ENCODE measurements around the gene STK32C.

DNA sequence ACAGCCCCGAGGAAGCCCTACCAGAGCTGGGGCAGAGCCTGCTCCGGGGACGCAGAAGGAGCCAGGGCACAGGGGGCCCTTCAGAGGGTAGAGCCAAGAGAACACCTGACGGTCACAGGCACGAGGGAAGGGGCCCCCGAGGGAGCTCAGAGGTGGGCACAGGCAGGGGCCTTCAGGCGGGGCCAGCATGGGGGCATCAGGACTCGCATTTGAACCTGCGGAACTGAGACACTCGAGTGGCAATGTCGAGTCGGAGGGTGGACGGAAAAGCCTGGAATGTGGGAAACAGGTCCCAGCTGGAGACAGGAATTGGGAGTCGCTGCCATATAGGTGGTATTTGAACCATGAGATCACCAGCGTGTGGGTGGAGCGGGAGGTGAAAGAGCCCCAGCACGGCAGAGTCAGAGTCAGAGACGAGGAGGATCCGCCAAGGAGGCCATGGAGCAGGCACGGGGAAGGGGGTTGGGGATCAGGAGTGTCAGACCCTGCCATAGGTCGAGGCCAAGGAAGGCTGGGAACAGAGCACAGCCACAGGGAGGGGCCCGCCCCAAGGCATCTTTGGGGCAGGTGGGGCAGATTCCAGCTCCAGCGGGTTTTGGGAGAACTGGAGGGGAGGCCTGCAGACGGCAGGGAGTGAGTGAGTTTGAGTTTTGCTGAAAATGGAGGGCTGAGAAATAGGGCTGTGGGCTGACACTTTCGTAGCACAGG lies 13.8 kb downstream of the STK32C start:
- TF ChIP-seq GLIS3 (CRISPR knock-in tag; IDR thresholded peaks at IDR 0.05) (no peak), ZNF70 (CRISPR knock-in tag; IDR thresholded peaks at IDR 0.05) (no peak), SNAI2 (CRISPR knock-in tag; IDR thresholded peaks at IDR 0.05) (no peak), ARNTL (CRISPR knock-in tag; IDR thresholded peaks at IDR 0.05; ENCODE audit: borderline replicate concordance, low read depth) (no peak), CSRNP3 (CRISPR knock-in tag; IDR thresholded peaks at IDR 0.05) (no peak), OSR1 (CRISPR knock-in tag; IDR thresholded peaks at IDR 0.05) (no peak), PATZ1 (CRISPR knock-in tag; IDR thresholded peaks at IDR 0.05; ENCODE audit: borderline replicate concordance) (no peak), ISL1 (CRISPR knock-in tag; IDR thresholded peaks at IDR 0.05) (no peak), TCF4 (CRISPR knock-in tag; IDR thresholded peaks at IDR 0.05; ENCODE audit: borderline replicate concordance) (no peak), RARB (CRISPR knock-in tag; IDR thresholded peaks at IDR 0.05) (no peak), ZFP3 (CRISPR knock-in tag; IDR thresholded peaks at IDR 0.05) (no peak), ZNF8 (CRISPR knock-in tag; IDR thresholded peaks at IDR 0.05) (no peak), ZFP30 (CRISPR knock-in tag; IDR thresholded peaks at IDR 0.05) (no peak)

All from SK-N-SH treated with all-trans-retinoic acid at 6 μM for 48 hours (cell line).